Thoracic aorta (tissue), 2 donors: ENCODE measurements around the gene DYNLT2B. TPM values are rescaled to one million over a fixed set of nuclear protein-coding genes. Genes with fewer than 3 reads are reported as not detected.

Experiments used
- ATAC-seq: fragments of 150-250 bp; one replicate; pipeline ENCODE4 v1.8.0; 2017; ENCODE audit warnings: low read depth; ENCODE audit not compliant: insufficient number of reproducible peaks, low FRiP score
- DNase-seq: peaks from one replicate; pipeline ENCODE4 v3.0.0-alpha.2; 2020; ENCODE audit warnings: low spot score
- H3K27ac ChIP-seq, 2 donors: fragments of 200-600 bp; sonication (generic); 1 replicate in 1 of 2; 2 replicates in 1 of 2; pipeline ENCODE4 v1.5.1; 2016; ENCODE audit warnings: mild to moderate bottlenecking in 2 of 2, moderate library complexity in 2 of 2
- H3K27me3 ChIP-seq: fragments of 200-600 bp; sonication (generic); replicated peaks from 2 replicates; pipeline ENCODE4 v1.6.0; 2016; ENCODE audit warnings: mild to moderate bottlenecking; ENCODE audit not compliant: insufficient read depth
- H3K36me3 ChIP-seq: fragments of 200-600 bp; sonication (generic); one replicate; pipeline ENCODE4 v1.5.1; 2016
- H3K4me1 ChIP-seq, 2 donors: fragments of 200-600 bp; sonication (generic); 1 replicate in 1 of 2; 2 replicates in 1 of 2; pipeline versions ENCODE4 v1.5.1 to v1.6.0; 2016; ENCODE audit warnings: low read depth in 2 of 2, mild to moderate bottlenecking in 1 of 2; ENCODE audit not compliant: control insufficient read depth in 1 of 2
- H3K4me3 ChIP-seq: fragments of 200-600 bp; sonication (generic); 2 replicates; pipeline ENCODE4 v1.5.1; 2016; ENCODE audit warnings: mild to moderate bottlenecking
- H3K9me3 ChIP-seq: fragments of 200-600 bp; sonication (generic); 2 replicates; pipeline ENCODE4 v1.5.1; 2016
- CTCF ChIP-seq: fragments of 200-600 bp; sonication (generic); IDR thresholded peaks from one replicate; pipeline ENCODE4 v1.5.1; 2019; ENCODE audit warnings: antibody characterized with exemption
- total RNA-seq, 2 donors: library from RNA; depleted of rRNA; stranded (reverse); fragments of >200 nt; gene quantifications; one replicate each; pipeline versions ENCODE4 v1.1.0 to v1.2.3, GENCODE V29; 2016

The DYNLT2B gene
- total RNA-seq, 2 donors from 2014 or later = 4.0 TPM; not detected in 1

GRCh38 chr3:196273655-196274054 is 44.4 kb downstream of the DYNLT2B start:
- Histone ChIP-seq H3K36me3 (peaks cover 13% of the 10 kb centered on the region), H3K27ac (no peak overlapping the region), H3K4me1 (no peaks in the 10 kb centered on the region), H3K9me3 (no peaks in the 10 kb centered on the region), H3K27me3 (no peaks in the 10 kb centered on the region), H3K4me3 (no peak overlapping the region)
- no peak for TF ChIP-seq CTCF
- ATAC-seq (no peak), DNase-seq (no peak)

- TF ChIP-seq CTCF = no peak
- DNase-seq = no peak
- H3K9me3 ChIP-seq = no peaks in the 10 kb centered on the region
- no peak overlapping the region for H3K27ac ChIP-seq
- H3K36me3 ChIP-seq = peaks cover 19% of the 10 kb centered on the region
- ATAC-seq = no peak
- no peak overlapping the region for H3K4me3 ChIP-seq
- peaks cover 0 to 3% of the 10 kb centered on the region in 2 donors for H3K4me1 ChIP-seq
- no peaks in the 10 kb centered on the region for H3K27me3 ChIP-seq
These were observed 45.2 kb downstream of the DYNLT2B start for GRCh38 chr3:196272826-196273225.

- Histone ChIP-seq H3K27ac (no peak overlapping the region), H3K36me3 (peaks cover 33% of the 10 kb centered on the region), H3K27me3 (no peaks in the 10 kb centered on the region), H3K4me1 (peaks cover 0 to 3% of the 10 kb centered on the region in 2 donors), H3K9me3 (no peaks in the 10 kb centered on the region), H3K4me3 (no peak overlapping the region)
- TF ChIP-seq CTCF = no peak
- ATAC-seq = no peak
- DNase-seq = no peak
These were observed 47.5 kb downstream of the DYNLT2B start for GRCh38 chr3:196270499-196270898.

GRCh38 chr3:196268284-196269163 is 49.5 kb downstream of the DYNLT2B start:
- Histone ChIP-seq H3K4me1 (peaks cover 0 to 3% of the 10 kb centered on the region in 2 donors), H3K27ac (no peak overlapping the region), H3K4me3 (no peak overlapping the region), H3K36me3 (peaks cover 34% of the 10 kb centered on the region), H3K9me3 (no peaks in the 10 kb centered on the region), H3K27me3 (no peaks in the 10 kb centered on the region)
- no peak for DNase-seq
- TF ChIP-seq CTCF = no peak
- no peak for ATAC-seq

GRCh38 chr3:196263819-196264218 is 54.2 kb downstream of the DYNLT2B start:
- ATAC-seq (no peak), DNase-seq (no peak)
- H3K27ac ChIP-seq = no peak overlapping the region
- no peak overlapping the region for H3K4me3 ChIP-seq
- H3K27me3 ChIP-seq = no peaks in the 10 kb centered on the region
- peaks cover 22% of the 10 kb centered on the region for H3K36me3 ChIP-seq
- H3K9me3 ChIP-seq = no peaks in the 10 kb centered on the region
- TF ChIP-seq CTCF = no peak
- H3K4me1 ChIP-seq = peaks cover 0 to 3% of the 10 kb centered on the region in 2 donors
